Measurements from ENCODE around the gene COL15A1.

DNA sequence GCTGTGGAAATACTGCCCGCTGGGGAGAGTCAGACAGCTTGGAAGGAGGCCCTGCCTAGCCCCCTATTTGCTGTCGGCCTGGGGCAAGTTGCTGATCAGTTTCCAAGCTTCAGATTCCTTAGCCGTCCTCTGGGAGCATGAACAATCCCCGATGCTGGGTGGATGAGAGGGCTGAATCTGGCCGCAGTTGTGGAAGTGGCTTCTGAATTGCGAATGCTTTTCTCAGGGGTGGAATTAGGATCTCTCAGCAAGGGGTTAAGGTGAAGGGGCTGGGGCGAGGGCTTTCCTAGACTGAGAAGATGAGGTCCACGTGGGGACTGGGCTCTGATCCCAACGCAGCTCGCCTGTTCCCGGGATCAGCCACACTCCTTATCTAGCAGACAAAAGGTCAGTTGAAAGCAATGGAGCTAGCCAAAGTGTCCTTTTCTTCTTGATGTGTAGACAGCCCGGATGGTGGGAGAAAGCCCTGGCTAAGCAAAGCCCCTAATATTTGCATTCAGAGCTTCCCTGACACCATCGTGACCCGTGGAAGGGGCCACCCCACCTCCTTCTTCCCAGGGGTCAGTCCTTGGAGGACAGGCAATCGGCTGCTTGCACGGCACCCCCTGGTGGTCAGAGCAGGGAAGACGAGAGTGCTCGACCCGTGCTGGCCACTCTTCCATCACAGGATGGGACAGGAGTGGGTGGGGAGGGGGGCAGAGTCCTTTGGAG is 54.9 kb downstream of the COL15A1 start:
- TF ChIP-seq SIN3A (IDR thresholded peaks at IDR 0.05; ENCODE audit: borderline replicate concordance, insufficient read depth, low read length), result no peak
- no peak for TF ChIP-seq TAF1 (IDR thresholded peaks at IDR 0.05; ENCODE audit: borderline replicate concordance, insufficient read depth, low read length)
